ENCODE measurements around the gene CER1.
"Not testable (repeated sequence)": the region's sequence is repeated elsewhere in the genome, so short reads cannot be mapped to it uniquely, and the experiment has no call there.

The CER1 gene

GRCh38 chr9:14704281-14704680 lies 18.3 kb downstream of the CER1 start:
- no peak for DNase-seq (ENCODE audit: insufficient read length, low spot score)
- TF ChIP-seq POU2F2 (IDR thresholded peaks at IDR 0.05; ENCODE audit: low read depth, low read length) (no peak), POLR2AphosphoS5 (IDR thresholded peaks at IDR 0.05; ENCODE audit: low read depth, low read length) (no peak), POLR2A (IDR thresholded peaks at IDR 0.05; ENCODE audit: low read depth, low read length) (no peak), SPI1 (IDR thresholded peaks at IDR 0.05; ENCODE audit: low read depth, low read length) (no peak), TAF1 (IDR thresholded peaks at IDR 0.05; ENCODE audit: low read depth, low read length) (no peak), PAX5 (IDR thresholded peaks at IDR 0.05; ENCODE audit: insufficient read depth, low read length, severe bottlenecking) (no peak)
- no peak for FAIRE-seq

- TF ChIP-seq SPI1 (IDR thresholded peaks at IDR 0.05; ENCODE audit: low read depth, low read length) = no peak
- no peak for TF ChIP-seq POLR2A (IDR thresholded peaks at IDR 0.05; ENCODE audit: low read depth, low read length)
- TF ChIP-seq POU2F2 (IDR thresholded peaks at IDR 0.05; ENCODE audit: low read depth, low read length) = no peak
- TF ChIP-seq TAF1 (IDR thresholded peaks at IDR 0.05; ENCODE audit: low read depth, low read length) = no peak
- no peak for TF ChIP-seq PAX5 (IDR thresholded peaks at IDR 0.05; ENCODE audit: insufficient read depth, low read length, severe bottlenecking)
- TF ChIP-seq POLR2AphosphoS5 (IDR thresholded peaks at IDR 0.05; ENCODE audit: low read depth, low read length) = no peak
- no peak for DNase-seq (ENCODE audit: insufficient read length, low spot score)
- no peak for FAIRE-seq
Measured at GRCh38 chr9:14702200-14702720, 20.3 kb downstream of the CER1 start.

GRCh38 chr9:14693251-14693861 lies 29.2 kb downstream of the CER1 start, which contains the start of gene ZDHHC21:
Gene ZDHHC21 (minus strand): TSS chr9:14693432. CDS start chr9:14674340, 19,092 bp downstream.
- peak; percentile 87 for FAIRE-seq
- DNase-seq (ENCODE audit: insufficient read length, low spot score) = peak; percentile 58
- TF ChIP-seq PAX5 (IDR thresholded peaks at IDR 0.05; ENCODE audit: insufficient read depth, low read length, severe bottlenecking) (no peak), POU2F2 (IDR thresholded peaks at IDR 0.05; ENCODE audit: low read depth, low read length) (no peak), TAF1 (IDR thresholded peaks at IDR 0.05; ENCODE audit: low read depth, low read length) (peak; percentile 28; the same call in 1 of the 2 replicates), POLR2AphosphoS5 (IDR thresholded peaks at IDR 0.05; ENCODE audit: low read depth, low read length) (0 out of 2 replicates have a peak, but pooled peaks have one; percentile 29), POLR2A (IDR thresholded peaks at IDR 0.05; ENCODE audit: low read depth, low read length) (peak; percentile 52)

GRCh38 chr9:14692470-14693250 lies 29.9 kb downstream of the CER1 start:
- DNase-seq (ENCODE audit: insufficient read length, low spot score) (no peak), FAIRE-seq (peak; percentile 67)
- no peak for TF ChIP-seq SPI1 (IDR thresholded peaks at IDR 0.05; ENCODE audit: low read depth, low read length)
- TF ChIP-seq TAF1 (IDR thresholded peaks at IDR 0.05; ENCODE audit: low read depth, low read length) = no peak
- TF ChIP-seq POLR2AphosphoS5 (IDR thresholded peaks at IDR 0.05; ENCODE audit: low read depth, low read length) = peak; percentile 38
- TF ChIP-seq PAX5 (IDR thresholded peaks at IDR 0.05; ENCODE audit: insufficient read depth, low read length, severe bottlenecking) = no peak
- TF ChIP-seq POLR2A (IDR thresholded peaks at IDR 0.05; ENCODE audit: low read depth, low read length) = peak; percentile 3; the same call in 1 of the 2 replicates
- no peak; the same call in 1 of the 2 replicates for TF ChIP-seq POU2F2 (IDR thresholded peaks at IDR 0.05; ENCODE audit: low read depth, low read length)

GRCh38 chr9:14690948-14691730 lies 31.4 kb downstream of the CER1 start:
- FAIRE-seq = no peak
- TF ChIP-seq PAX5 (IDR thresholded peaks at IDR 0.05; ENCODE audit: insufficient read depth, low read length, severe bottlenecking) = no peak
- no peak for TF ChIP-seq POLR2A (IDR thresholded peaks at IDR 0.05; ENCODE audit: low read depth, low read length)
- TF ChIP-seq SPI1 (IDR thresholded peaks at IDR 0.05; ENCODE audit: low read depth, low read length) = no peak
- TF ChIP-seq POLR2AphosphoS5 (IDR thresholded peaks at IDR 0.05; ENCODE audit: low read depth, low read length) = no peak
- TF ChIP-seq POU2F2 (IDR thresholded peaks at IDR 0.05; ENCODE audit: low read depth, low read length) = no peak
- TF ChIP-seq TAF1 (IDR thresholded peaks at IDR 0.05; ENCODE audit: low read depth, low read length) = no peak
- DNase-seq (ENCODE audit: insufficient read length, low spot score) = no peak

- no peak for DNase-seq (ENCODE audit: insufficient read length, low spot score)
- no peak for TF ChIP-seq TAF1 (IDR thresholded peaks at IDR 0.05; ENCODE audit: low read depth, low read length)
- TF ChIP-seq POLR2A (IDR thresholded peaks at IDR 0.05; ENCODE audit: low read depth, low read length) = no peak
- TF ChIP-seq SPI1 (IDR thresholded peaks at IDR 0.05; ENCODE audit: low read depth, low read length) = no peak
- TF ChIP-seq POU2F2 (IDR thresholded peaks at IDR 0.05; ENCODE audit: low read depth, low read length) = no peak
- FAIRE-seq = no peak
Measured at GRCh38 chr9:14687042-14687719, 35.4 kb downstream of the CER1 start.

- TF ChIP-seq POU2F2 (IDR thresholded peaks at IDR 0.05; ENCODE audit: low read depth, low read length) (no peak), SPI1 (IDR thresholded peaks at IDR 0.05; ENCODE audit: low read depth, low read length) (no peak), TAF1 (IDR thresholded peaks at IDR 0.05; ENCODE audit: low read depth, low read length) (no peak), POLR2A (IDR thresholded peaks at IDR 0.05; ENCODE audit: low read depth, low read length) (no peak), POLR2AphosphoS5 (IDR thresholded peaks at IDR 0.05; ENCODE audit: low read depth, low read length) (no peak), PAX5 (IDR thresholded peaks at IDR 0.05; ENCODE audit: insufficient read depth, low read length, severe bottlenecking) (no peak)
- DNase-seq (ENCODE audit: insufficient read length, low spot score) (no peak), FAIRE-seq (no peak)
Measured at GRCh38 chr9:14686168-14686567, 36.4 kb downstream of the CER1 start.

GRCh38 chr9:14682616-14683015 lies 39.9 kb downstream of the CER1 start:
- not testable (repeated sequence) for DNase-seq (ENCODE audit: insufficient read length, low spot score); FAIRE-seq

All from GM12891 (cell line).